GM18520 (cell line): Measurements from ENCODE around the gene GPR179.

Experiments
- ATAC-seq: cut with Tn5 transposase; IDR thresholded peaks from one replicate; pipeline ENCODE4 v1.9.1; 2021; ENCODE audit not compliant: unreplicated experiment

Gene GPR179

GRCh38 chr17:38349097-38349730 is 5.5 kb upstream of the GPR179 start:
- ATAC-seq = no peak

- no peak for ATAC-seq
These were observed 2.0 kb upstream of the GPR179 start for GRCh38 chr17:38345743-38346142.

GRCh38 chr17:38344420-38344745 is 627 bp upstream of the GPR179 start:
- no peak for ATAC-seq

- no peak for ATAC-seq
These were observed 709 bp downstream of the GPR179 start for GRCh38 chr17:38342886-38343607.

GRCh38 chr17:38341035-38341721 is 2.6 kb downstream of the GPR179 start:
- ATAC-seq = no peak

- ATAC-seq = no peak
These were observed 3.9 kb downstream of the GPR179 start for GRCh38 chr17:38339891-38340290.

- no peak for ATAC-seq
These were observed 5.2 kb downstream of the GPR179 start for GRCh38 chr17:38338535-38338934.

- ATAC-seq = no peak
These were observed 5.7 kb downstream of the GPR179 start for GRCh38 chr17:38338053-38338452.

- ATAC-seq = no peak
These were observed 6.9 kb downstream of the GPR179 start for GRCh38 chr17:38336838-38337237.

GRCh38 chr17:38334480-38335364 is 9.0 kb downstream of the GPR179 start:
- no peak for ATAC-seq

- ATAC-seq = no peak
These were observed 10.0 kb downstream of the GPR179 start for GRCh38 chr17:38333635-38334295.

GRCh38 chr17:38332735-38333134 is 11.0 kb downstream of the GPR179 start:
- ATAC-seq = no peak

- ATAC-seq = no peak
These were observed 12.8 kb downstream of the GPR179 start for GRCh38 chr17:38330941-38331411.

- no peak for ATAC-seq
These were observed 13.7 kb downstream of the GPR179 start for GRCh38 chr17:38329808-38330730.

GRCh38 chr17:38329284-38329683 is 14.5 kb downstream of the GPR179 start:
- no peak for ATAC-seq

GRCh38 chr17:38328620-38329019 is 15.1 kb downstream of the GPR179 start:
- no peak for ATAC-seq

GRCh38 chr17:38327936-38328335 is 15.8 kb downstream of the GPR179 start:
- no peak for ATAC-seq

GRCh38 chr17:38326996-38327792 is 16.6 kb downstream of the GPR179 start:
- ATAC-seq = no peak
